ENCODE results near the gene COX19. TPM values are rescaled to one million over a fixed set of nuclear protein-coding genes. Genes with fewer than 3 reads are reported as not detected.

The COX19 gene
- total RNA-seq, 1 experiment from 2014 or later, result 4.4 TPM

- Histone ChIP-seq H3K9me3 (no peaks in the 10 kb centered on the region), H3K4me3 (no peak overlapping the region)
- DNase-seq, result peak; percentile 36
Observed at GRCh38 chr7:985915-986741, 10.8 kb upstream of the COX19 start.

GRCh38 chr7:985127-985416, 9.7 kb upstream of the COX19 start:
- H3K4me3 ChIP-seq, result no peak overlapping the region
- no peaks in the 10 kb centered on the region for H3K27me3 ChIP-seq
- no peaks in the 10 kb centered on the region for H3K36me3 ChIP-seq
- no peaks in the 10 kb centered on the region for H3K9me3 ChIP-seq
- DNase-seq, result no peak

More at GRCh38 chr7:985915-986741, 10.8 kb upstream of the COX19 start:
- Histone ChIP-seq H3K27me3 (no peaks in the 10 kb centered on the region), H3K36me3 (no peaks in the 10 kb centered on the region)

DNA sequence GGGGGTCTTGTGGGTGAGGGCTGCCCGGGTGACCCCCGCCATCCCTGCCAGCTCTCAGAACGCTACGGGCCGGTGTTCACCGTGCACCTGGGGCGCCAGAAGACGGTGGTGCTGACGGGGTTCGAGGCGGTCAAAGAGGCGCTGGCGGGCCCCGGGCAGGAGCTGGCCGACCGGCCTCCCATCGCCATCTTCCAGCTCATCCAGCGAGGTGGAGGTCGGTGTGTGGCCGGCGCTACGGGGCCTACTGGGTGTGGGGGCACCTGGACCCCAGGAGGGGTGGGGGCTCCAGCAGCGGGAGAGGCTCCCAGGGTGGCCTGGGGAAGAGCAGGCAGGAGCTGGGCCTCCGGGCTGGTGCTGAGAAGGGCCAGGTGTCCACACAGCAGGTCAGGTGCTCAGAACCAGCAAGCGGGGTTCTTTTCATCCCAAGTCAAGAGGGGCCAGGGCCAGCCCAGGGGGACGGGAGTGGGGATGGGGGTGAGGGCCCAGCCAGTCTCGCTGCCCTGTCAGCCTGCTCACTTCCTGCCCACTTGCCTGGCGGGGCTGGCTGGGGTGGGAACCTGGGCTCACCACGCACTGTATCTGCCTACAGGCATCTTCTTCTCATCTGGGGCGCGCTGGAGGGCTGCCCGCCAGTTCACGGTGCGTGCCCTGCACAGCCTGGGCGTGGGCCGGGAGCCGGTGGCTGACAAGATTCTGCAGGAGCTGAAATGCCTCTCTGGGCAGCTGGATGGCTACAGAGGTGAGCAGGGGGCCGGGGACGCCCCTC, 9.2 kb upstream of the COX19 start:
- no peak overlapping the region for H3K4me3 ChIP-seq
- no peak for DNase-seq
- H3K36me3 ChIP-seq, result no peaks in the 10 kb centered on the region
- no peaks in the 10 kb centered on the region for H3K27me3 ChIP-seq
- no peaks in the 10 kb centered on the region for H3K9me3 ChIP-seq

GRCh38 chr7:983616-984071, 8.3 kb upstream of the COX19 start:
- DNase-seq, result no peak
- Histone ChIP-seq H3K9me3 (no peaks in the 10 kb centered on the region), H3K27me3 (no peaks in the 10 kb centered on the region), H3K4me3 (no peak overlapping the region), H3K36me3 (no peaks in the 10 kb centered on the region)

- no peaks in the 10 kb centered on the region for H3K27me3 ChIP-seq
- H3K4me3 ChIP-seq, result no peak within 1 kb of the TSS
- DNase-seq, result no peak
- H3K36me3 ChIP-seq, result no peaks in the 10 kb centered on the region
- H3K9me3 ChIP-seq, result no peaks in the 10 kb centered on the region
Observed at GRCh38 chr7:983004-983615, 7.8 kb upstream of the COX19 start, which contains the start of gene CYP2W1. CYP2W1 (plus strand) TSS chr7:983181; CDS start chr7:983212, 31 bp downstream.

- H3K27me3 ChIP-seq, result no peaks in the 10 kb centered on the region
- H3K36me3 ChIP-seq, result no peaks in the 10 kb centered on the region
- H3K4me3 ChIP-seq, result no peak overlapping the region
- no peaks in the 10 kb centered on the region for H3K9me3 ChIP-seq
- DNase-seq, result no peak
Observed at GRCh38 chr7:982511-983003, 7.2 kb upstream of the COX19 start.

- Histone ChIP-seq H3K36me3 (no peaks in the 10 kb centered on the region), H3K9me3 (no peaks in the 10 kb centered on the region), H3K27me3 (no peaks in the 10 kb centered on the region), H3K4me3 (no peak overlapping the region)
- DNase-seq, result no peak
Observed at GRCh38 chr7:981793-982510, 6.6 kb upstream of the COX19 start.

- H3K9me3 ChIP-seq, result no peaks in the 10 kb centered on the region
- H3K27me3 ChIP-seq, result no peaks in the 10 kb centered on the region
- no peak overlapping the region for H3K4me3 ChIP-seq
- peaks cover 2% of the 10 kb centered on the region; the same call in 1 of the 2 replicates for H3K36me3 ChIP-seq
- no peak for DNase-seq
Observed at GRCh38 chr7:979886-980571, 4.7 kb upstream of the COX19 start.

- H3K27me3 ChIP-seq, result no peaks in the 10 kb centered on the region
- H3K9me3 ChIP-seq, result no peaks in the 10 kb centered on the region
- H3K36me3 ChIP-seq, result peaks cover 4% of the 10 kb centered on the region; the same call in 1 of the 2 replicates
- no peak overlapping the region for H3K4me3 ChIP-seq
- DNase-seq, result no peak
Observed at GRCh38 chr7:979151-979550, 3.8 kb upstream of the COX19 start.

GRCh38 chr7:978416-979091, 3.2 kb upstream of the COX19 start:
- Histone ChIP-seq H3K36me3 (peaks cover 4% of the 10 kb centered on the region), H3K9me3 (no peaks in the 10 kb centered on the region), H3K27me3 (no peaks in the 10 kb centered on the region), H3K4me3 (no peak overlapping the region)
- no peak for DNase-seq

GRCh38 chr7:978049-978346, 2.6 kb upstream of the COX19 start:
- Histone ChIP-seq H3K4me3 (no peak overlapping the region), H3K9me3 (no peaks in the 10 kb centered on the region)
- no peak for DNase-seq

DNA sequence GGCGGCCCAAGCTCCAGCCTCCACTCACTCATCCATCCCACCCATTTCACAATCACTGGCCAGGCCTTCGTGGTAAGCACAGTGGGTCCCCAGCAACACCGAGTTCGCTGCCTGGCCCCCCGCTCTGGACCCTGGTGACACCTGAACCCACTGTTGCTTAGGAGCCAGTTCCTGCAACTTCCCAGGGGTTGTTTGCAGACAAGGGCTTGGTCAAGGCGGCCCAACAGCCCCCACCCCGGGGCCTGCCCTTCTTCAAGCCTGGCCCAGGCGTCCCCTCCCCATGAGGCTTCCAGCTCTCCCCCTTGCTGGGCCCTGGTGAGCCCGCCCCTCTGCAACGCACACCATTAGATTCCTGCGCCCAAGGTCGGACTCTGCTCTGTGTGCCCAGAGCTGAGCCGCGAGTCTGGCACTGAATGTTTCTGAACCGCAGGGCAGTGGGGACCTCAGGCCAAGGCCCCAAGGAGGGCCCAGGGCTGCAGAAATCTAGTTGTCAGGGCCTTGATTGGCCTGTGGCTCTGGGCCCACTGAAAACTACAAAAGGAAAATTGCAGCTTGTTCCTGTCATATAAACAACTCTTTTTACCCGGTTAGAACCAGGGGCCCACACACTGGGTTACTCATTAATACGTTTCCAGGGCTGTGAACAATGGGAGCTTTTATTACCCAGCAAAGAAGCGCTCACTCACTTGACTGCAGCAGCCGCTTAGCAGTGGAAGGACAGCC, 2.1 kb upstream of the COX19 start:
- Histone ChIP-seq H3K27me3 (no peaks in the 10 kb centered on the region), H3K4me3 (no peak overlapping the region), H3K9me3 (no peaks in the 10 kb centered on the region), H3K36me3 (peaks cover 15% of the 10 kb centered on the region)
- no peak for DNase-seq

More at GRCh38 chr7:978049-978346, 2.6 kb upstream of the COX19 start:
- H3K27me3 ChIP-seq, result no peaks in the 10 kb centered on the region
- peaks cover 10% of the 10 kb centered on the region for H3K36me3 ChIP-seq

GRCh38 chr7:976901-977325, 1.6 kb upstream of the COX19 start:
- Histone ChIP-seq H3K9me3 (no peaks in the 10 kb centered on the region), H3K36me3 (peaks cover 21% of the 10 kb centered on the region), H3K4me3 (no peak overlapping the region), H3K27me3 (no peaks in the 10 kb centered on the region)
- no peak for DNase-seq

DNA sequence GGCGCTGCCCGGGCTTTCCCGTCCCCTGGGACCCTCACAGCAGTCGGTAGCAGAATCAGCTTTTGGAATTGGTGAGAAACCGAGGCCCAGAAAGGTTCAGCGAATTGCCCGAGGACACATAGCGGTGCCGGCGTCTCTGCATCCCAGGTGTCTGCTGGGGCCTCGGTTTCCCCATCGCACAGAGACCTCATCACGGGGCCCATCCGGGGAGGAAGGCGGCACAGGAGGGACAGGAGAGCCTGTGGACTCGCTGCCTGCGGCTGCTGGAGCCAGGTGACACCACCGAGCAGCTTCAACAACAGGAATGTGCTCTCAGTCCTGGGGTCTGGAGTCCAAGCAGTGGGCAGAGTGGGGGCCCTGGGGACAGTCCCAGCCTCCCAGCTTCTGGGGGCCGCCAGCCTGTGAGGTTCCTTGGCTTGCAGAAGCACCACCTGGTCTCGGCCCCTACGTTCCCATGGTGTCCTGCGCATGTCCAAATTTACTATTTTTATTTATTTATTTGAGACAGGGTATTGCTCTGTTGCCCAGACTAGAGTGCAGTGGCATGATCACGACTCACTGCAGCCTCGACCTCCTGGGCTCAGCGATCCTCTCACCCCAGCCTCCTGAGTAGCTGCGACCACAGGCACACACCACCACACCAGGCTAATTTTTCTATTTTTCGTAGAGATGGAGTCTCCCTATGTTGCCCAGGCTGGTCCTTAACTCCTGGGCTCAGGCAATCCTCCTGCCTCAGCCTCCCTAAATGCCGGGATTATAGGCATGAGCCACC, 539 bp upstream of the COX19 start:
- peak overlapping the region; percentile 100 for H3K4me3 ChIP-seq
- H3K9me3 ChIP-seq, result no peaks in the 10 kb centered on the region
- DNase-seq, result no peak
- no peaks in the 10 kb centered on the region for H3K27me3 ChIP-seq
- H3K36me3 ChIP-seq, result peaks cover 29% of the 10 kb centered on the region

Data from MG63 (cell line).